ENCODE results near the gene NELL1.

Gene NELL1

DNA sequence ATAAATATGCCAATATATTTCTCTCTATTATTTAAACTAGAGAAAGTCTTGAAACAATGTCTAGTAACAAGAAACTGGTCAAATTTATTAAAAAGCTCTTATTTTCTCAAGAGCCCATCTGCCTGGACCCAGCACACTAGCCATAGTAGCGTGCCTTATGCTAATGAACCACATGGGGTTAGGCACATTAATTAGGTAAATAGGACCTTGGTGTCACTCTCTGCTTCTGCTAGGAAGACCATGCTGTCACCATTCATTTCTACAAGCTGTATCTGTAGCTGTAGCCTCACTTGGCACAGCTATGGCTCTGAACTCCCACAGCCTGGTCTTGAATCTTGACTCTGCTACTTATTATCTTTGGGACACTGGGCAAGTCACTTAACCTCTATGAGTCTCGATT is 390.5 kb downstream of the NELL1 start:
- no peak for DNase-seq (ENCODE audit: insufficient read length, low spot score)
- no peak for TF ChIP-seq POLR2A (IDR thresholded peaks at IDR 0.05; ENCODE audit: low read depth, low read length)
- FAIRE-seq: no peak

DNA sequence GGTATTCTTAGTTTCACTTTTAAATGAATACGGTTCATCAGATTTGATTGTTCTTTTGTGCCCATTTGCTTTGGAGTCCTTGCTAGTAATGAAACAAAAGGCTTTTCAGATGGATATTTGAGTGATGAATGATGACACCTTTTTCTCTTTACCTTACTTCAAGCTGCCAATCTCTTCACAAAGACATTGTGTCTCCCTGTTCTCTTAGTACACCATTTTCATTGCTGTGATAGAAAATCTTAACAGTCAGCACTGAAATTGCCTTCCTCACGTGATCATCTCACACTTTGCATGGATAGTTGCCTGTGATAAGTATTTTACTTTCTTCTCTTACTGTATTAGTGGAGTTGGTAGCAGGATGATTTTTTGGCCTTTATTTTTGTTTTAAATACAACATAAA is 396.6 kb downstream of the NELL1 start:
- no peak for TF ChIP-seq POLR2A (IDR thresholded peaks at IDR 0.05; ENCODE audit: low read depth, low read length)
- DNase-seq (ENCODE audit: insufficient read length, low spot score) (no peak), FAIRE-seq (no peak)

DNA sequence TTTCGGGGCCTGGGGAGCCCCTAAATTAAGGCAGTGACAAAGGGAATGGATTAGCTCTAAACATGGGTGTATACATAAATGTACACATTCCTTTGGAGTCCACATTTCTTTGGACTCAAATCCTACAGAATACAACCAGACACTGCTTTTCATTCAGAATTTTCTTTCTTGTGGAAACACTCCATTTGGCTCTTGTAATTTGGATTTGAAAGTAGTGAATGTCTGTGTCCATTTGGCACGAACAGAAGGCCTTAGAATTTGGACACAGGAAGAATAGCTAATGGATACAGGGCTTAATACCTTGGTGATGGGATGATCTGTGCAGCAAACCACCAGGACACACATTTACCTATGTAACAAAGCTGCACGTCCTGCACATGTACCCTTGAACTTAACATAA is 399.5 kb downstream of the NELL1 start:
- FAIRE-seq: no peak

DNA sequence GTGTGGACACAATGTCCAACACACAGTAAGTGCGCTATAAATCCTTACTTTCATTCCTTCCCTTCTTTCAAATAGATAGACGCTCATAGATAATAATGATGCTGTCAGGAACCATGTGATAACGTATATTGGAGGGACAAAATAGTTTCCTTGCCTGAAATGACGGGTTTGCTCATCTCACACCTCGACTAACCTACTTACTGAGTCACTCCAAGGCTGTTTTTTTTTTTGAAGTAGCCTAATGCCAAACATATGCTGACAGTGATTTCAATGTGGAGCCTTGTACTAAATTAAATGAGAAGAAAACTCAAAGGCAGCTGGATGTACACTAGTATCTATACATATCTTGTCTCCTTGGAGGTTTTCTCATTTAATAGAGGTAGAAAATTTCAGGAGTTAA is 400.5 kb downstream of the NELL1 start:
- TF ChIP-seq POLR2A (IDR thresholded peaks at IDR 0.05; ENCODE audit: low read depth, low read length): no peak
- FAIRE-seq (no peak), DNase-seq (ENCODE audit: insufficient read length, low spot score) (no peak)

More for the DNA sequence above, 399.5 kb downstream of the NELL1 start:
- no peak for TF ChIP-seq POLR2A (IDR thresholded peaks at IDR 0.05; ENCODE audit: low read depth, low read length)
- no peak for DNase-seq (ENCODE audit: insufficient read length, low spot score)

DNA sequence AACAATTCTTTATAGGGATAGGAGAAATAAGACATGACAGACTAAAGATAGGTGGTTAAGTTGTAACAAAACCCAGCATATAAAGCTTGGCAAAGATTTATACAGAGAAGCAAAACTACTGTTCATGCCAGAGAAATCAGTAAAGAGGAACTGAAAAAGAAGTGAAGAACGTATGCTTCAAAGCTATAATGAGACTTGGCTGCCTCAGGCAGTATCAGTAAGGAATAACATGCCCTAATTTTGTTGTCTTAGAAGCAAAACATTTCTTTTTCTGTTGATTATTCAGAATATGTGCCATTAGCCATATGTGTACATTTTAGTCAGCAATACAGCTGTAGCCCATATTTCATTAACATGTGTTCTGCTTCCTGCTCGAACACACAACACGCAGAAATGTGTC is 403.2 kb downstream of the NELL1 start:
- DNase-seq (ENCODE audit: insufficient read length, low spot score) (no peak), FAIRE-seq (no peak)
- TF ChIP-seq POLR2A (IDR thresholded peaks at IDR 0.05; ENCODE audit: low read depth, low read length): no peak

DNA sequence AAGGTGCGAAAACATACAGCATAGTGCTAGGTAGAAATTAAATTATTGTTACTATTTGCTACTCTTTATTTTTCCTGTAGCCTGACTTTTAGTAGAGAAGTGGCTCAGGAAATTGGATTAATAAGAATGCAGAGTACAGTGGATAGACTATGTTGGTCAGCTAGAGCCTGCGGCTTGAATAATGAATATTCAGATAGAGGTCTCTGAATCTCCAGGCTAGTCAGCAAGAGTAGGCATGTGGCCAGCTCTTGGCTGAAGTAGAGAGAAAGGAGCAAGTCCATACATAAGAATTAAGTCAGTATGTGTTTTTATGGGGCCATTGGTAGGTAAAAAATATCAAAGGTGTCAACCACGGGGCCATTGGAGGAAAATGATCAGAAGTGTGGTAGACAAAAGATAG is 413.5 kb downstream of the NELL1 start:
- DNase-seq (ENCODE audit: insufficient read length, low spot score) (no peak), FAIRE-seq (no peak)
- TF ChIP-seq POLR2A (IDR thresholded peaks at IDR 0.05; ENCODE audit: low read depth, low read length): no peak

DNA sequence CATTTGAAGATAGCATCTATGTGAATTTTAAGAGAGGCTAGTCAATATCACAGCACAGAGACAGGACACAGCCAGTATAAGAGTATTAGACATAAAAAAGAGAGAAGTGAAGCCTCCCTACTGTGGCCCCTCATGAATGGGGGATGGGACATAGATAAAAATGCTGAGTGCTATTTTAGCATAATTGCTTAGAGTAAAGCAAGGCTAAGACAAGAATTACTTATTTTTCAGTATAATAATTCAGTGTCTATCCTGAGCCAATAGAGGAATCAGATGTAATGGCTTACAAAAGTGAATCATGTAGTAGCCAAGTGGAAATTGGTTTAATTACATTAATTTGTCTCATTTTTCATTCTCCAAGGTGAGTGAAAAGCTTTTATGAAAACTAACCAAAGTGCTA is 419.5 kb downstream of the NELL1 start:
- no peak for TF ChIP-seq POLR2A (IDR thresholded peaks at IDR 0.05; ENCODE audit: low read depth, low read length)
- DNase-seq (ENCODE audit: insufficient read length, low spot score): no peak
- no peak for FAIRE-seq

DNA sequence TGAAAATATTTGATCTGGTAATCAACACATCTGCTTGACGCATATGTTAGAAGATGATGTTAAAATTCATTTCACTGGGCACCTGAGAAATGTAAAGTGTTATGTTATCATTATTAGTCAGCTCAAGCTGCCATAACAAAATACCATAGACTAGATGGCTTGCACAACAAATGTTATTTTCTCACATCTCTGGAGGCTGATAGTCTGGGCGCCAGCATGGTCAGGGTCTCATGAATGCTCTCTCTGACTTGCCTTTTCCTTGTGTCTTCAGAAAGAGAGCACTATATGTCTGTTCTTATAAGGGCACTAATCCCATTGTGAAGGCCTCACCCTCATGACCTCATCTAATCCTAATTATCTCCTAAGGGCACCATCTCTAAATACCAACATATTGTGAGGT is 435.3 kb downstream of the NELL1 start:
- FAIRE-seq (no peak), DNase-seq (ENCODE audit: insufficient read length, low spot score) (no peak)
- no peak for TF ChIP-seq POLR2A (IDR thresholded peaks at IDR 0.05; ENCODE audit: low read depth, low read length)

DNA sequence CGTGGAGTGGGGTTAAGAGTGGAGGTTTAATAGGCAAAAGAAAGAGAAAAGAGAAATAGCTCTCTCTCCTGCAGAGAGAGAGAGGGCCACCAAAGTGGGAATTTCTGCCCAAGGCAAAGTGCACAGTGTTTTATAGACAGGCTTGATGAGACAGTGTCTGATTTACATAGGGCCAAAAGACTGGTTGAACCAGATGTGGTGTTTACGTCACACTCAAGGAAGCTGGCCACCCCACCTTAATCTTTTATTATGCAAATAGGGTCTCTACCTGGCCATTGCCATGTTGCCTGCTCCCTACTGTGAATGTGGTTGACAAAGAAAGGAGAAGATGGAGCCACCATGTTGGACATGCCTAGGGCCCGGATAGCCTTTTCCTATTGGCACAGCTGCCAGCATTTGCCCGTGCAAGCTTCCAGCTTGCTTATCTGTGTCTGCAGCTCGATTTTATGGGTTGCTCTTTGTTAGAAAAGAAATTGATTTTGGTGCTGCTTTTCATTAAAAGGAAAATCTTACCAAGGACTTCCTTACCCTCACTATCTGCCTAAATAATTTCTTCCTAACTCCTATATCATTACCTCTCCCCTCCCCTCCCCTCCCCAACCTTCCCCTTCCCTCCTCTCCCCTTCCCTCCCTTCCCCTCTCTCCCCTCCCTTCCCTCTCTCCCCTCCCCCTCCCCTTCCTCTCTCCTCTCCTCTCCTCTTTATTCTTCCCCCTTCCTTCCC is 436.0 kb downstream of the NELL1 start:
- no peak for DNase-seq (ENCODE audit: insufficient read length, low spot score)
- TF ChIP-seq POLR2A (IDR thresholded peaks at IDR 0.05; ENCODE audit: low read depth, low read length): no peak
- FAIRE-seq: no peak

DNA sequence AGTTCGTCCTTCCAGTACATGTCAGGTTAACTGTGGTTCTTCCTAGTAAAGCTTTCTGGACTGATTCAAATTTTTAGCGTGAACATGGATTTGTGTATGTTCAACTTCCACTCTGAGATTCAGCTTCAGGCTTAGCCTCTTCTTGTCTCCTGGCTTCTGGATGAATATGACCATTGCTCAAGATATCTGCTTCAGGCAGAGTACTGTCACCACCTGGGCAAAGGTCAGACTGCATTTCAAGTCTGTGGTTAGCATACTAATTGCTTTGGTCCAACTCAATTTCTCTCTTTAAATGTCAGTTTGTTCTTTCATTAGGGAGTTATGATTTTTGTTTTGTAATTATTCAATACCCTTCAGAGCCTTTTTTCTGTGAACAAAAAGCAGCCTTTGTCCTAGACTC is 440.0 kb downstream of the NELL1 start:
- no peak for TF ChIP-seq POLR2A (IDR thresholded peaks at IDR 0.05; ENCODE audit: low read depth, low read length)
- DNase-seq (ENCODE audit: insufficient read length, low spot score): no peak
- no peak for FAIRE-seq

DNA sequence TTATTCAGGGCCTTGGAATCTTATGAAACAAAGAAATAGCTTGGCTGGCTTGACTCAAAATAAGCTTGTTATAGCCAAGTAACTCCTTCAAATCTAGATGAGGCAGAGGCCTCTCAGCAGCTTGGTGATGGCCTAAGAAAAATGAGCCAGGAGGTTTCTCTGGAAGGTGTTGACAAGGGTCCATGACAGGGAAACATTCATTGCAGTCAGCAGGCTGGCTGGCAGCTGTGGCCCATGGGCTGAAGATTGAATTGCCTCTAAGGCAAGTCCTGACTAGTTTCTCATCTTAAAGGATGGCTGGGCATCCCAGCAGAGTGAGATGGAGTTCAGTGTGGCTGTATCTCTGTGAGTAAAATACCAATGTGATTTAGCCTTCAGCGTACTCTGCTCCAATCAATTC is 441.0 kb downstream of the NELL1 start:
- no peak for TF ChIP-seq POLR2A (IDR thresholded peaks at IDR 0.05; ENCODE audit: low read depth, low read length)
- FAIRE-seq: no peak
- no peak for DNase-seq (ENCODE audit: insufficient read length, low spot score)

DNA sequence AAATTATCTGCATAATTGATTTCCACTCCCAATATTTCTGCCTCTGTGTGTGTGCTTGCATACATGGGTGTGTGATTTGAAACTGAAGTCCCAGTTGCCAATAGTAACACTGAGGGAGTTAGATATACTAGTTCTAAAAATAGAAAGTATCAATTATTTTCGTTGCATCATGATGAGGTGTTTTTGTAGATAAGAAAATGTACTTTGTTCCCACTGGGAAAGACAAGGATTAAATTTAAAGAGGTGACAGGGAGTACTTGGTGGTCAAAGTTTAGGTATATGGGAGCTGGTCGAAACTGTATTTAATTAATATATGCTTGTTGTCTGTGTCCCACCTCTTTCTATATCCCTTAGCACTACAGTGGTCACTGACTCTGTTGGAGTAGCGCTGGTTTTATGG is 444.5 kb downstream of the NELL1 start:
- DNase-seq (ENCODE audit: insufficient read length, low spot score) (no peak), FAIRE-seq (no peak)
- no peak for TF ChIP-seq POLR2A (IDR thresholded peaks at IDR 0.05; ENCODE audit: low read depth, low read length)

DNA sequence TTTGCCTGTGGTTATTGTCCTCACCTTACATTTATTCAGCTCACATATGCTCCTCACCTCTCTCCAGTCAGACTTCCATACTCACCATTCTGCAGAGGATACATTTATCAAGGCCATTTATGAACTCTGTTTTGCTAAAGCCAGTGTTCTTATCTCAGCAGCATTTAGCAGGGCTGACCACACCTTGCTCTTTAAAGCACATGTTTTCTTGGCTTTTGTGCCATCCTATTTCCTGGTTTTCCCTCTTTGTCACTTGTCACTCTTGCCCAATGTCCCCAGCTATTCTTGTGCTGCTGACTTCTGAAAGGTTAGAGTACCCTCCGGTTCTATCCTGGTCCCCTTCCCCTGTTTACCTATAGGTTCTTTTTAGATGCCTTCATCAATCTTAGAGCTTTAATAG is 446.6 kb downstream of the NELL1 start:
- FAIRE-seq (no peak), DNase-seq (ENCODE audit: insufficient read length, low spot score) (no peak)
- TF ChIP-seq POLR2A (IDR thresholded peaks at IDR 0.05; ENCODE audit: low read depth, low read length): no peak

DNA sequence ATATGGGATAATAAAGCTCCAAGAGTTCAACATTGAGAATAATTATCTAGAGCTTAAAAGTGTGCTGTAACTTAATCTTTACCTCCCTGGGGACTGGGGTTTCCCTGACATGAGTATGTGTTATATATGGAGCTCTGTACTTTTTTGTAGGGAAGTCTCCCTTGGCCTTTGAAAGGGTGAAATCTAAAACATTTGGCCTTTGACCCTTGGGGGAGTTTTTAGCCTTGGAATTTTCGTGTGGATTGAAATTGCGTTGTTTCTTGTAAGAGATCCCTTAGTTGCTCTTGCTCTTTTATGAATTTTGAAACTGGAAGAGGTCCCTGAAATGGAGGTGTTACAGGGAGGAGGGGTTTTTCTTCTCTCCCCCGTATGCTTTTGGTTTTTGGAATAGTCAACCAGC is 450.0 kb downstream of the NELL1 start:
- no peak for FAIRE-seq
- no peak for TF ChIP-seq POLR2A (IDR thresholded peaks at IDR 0.05; ENCODE audit: low read depth, low read length)
- DNase-seq (ENCODE audit: insufficient read length, low spot score): no peak

DNA sequence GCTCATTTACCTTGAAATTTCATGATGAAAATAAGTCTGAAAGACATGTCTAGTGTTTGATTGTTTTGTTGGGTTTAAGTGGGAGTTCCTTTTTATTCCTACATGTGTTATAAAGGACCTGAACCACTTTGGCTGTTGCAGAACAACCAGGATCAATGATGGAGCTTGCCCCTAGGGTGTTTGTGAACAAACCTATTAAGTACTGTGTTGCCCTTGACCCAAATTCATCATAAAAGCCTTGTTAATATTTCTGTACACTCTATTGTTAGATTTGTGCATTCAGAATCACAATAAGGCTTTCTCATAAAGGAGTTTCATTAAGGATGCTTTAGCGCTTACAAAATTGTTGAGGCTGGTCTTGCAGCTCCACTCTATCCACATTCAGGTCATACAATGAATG is 452.6 kb downstream of the NELL1 start:
- no peak for TF ChIP-seq POLR2A (IDR thresholded peaks at IDR 0.05; ENCODE audit: low read depth, low read length)

DNA sequence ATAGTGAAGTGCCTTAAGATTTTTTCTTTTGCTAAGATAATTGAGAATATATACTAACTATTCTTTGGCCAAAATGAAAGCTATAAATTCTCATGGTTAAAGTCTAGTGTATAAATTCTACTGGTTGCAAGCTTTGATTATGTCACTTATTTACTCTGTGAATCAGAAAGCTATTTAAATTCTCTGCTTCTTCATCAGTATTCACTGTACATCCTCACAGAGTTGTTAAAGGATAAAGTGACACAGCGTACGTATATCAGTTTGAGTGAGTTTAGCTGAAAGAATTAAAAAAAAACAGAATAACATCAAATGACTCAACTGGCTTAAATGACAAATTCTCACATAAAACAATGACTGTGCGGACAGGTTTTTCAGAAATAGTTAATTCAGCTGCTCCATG is 453.1 kb downstream of the NELL1 start:
- no peak for DNase-seq (ENCODE audit: insufficient read length, low spot score)
- FAIRE-seq: no peak
- no peak for TF ChIP-seq POLR2A (IDR thresholded peaks at IDR 0.05; ENCODE audit: low read depth, low read length)

More for the DNA sequence above, 452.6 kb downstream of the NELL1 start:
- FAIRE-seq: no peak
- DNase-seq (ENCODE audit: insufficient read length, low spot score): no peak

Data from H54 (cell line).